HFFc6 (cell line): ENCODE data around the gene PPP2R5E. TPM values are rescaled to one million over a fixed set of nuclear protein-coding genes. Genes with fewer than 3 reads are reported as not detected.

Experiments
- DNase-seq: peaks from one replicate; pipeline ENCODE4 v3.0.0-alpha.2; 2018
- H3K27ac Mint-ChIP-seq: 2 replicates; pipeline ENCODE4 v1.8.0; 2020; ENCODE audit warnings: mild to moderate bottlenecking, mixed read lengths
- H3K27me3 Mint-ChIP-seq: 2 replicates; pipeline ENCODE4 v1.8.0; 2021; ENCODE audit warnings: mild to moderate bottlenecking, moderate library complexity, mixed read lengths; ENCODE audit not compliant: insufficient read depth
- H3K36me3 Mint-ChIP-seq: 2 replicates; pipeline ENCODE4 v1.8.0; 2021; ENCODE audit warnings: low read depth, mixed read lengths
- H3K4me1 Mint-ChIP-seq: 2 replicates; pipeline ENCODE4 v1.8.0; 2020; ENCODE audit warnings: low read depth, mixed read lengths
- H3K4me3 Mint-ChIP-seq: 2 replicates; pipeline ENCODE4 v1.8.0; 2020; ENCODE audit warnings: mild to moderate bottlenecking, moderate library complexity, mixed read lengths
- H3K9me3 Mint-ChIP-seq: 2 replicates; pipeline ENCODE4 v1.8.0; 2020; ENCODE audit warnings: mild to moderate bottlenecking, mixed read lengths
- CTCF ChIP-seq: fragments of 200-600 bp; sonication (generic); IDR thresholded peaks from 2 replicates; pipeline ENCODE4 v1.5.0; 2021; ENCODE audit warnings: antibody characterized with exemption, mild to moderate bottlenecking
- total RNA-seq, 6 experiments: library from RNA; stranded (reverse); fragmentation: NEBNext Ultra II Directional; extraction: Animal tissue kit (Norgen Biotek cat#: 25700); gene quantifications; 2 replicates in 1 of 6; 3 replicates in 5 of 6; pipeline ENCODE4 v1.2.3, GENCODE V29; 2021

The PPP2R5E gene
- total RNA-seq, 6 experiments from 2014 or later: 50.1 to 56.8 (median 54.3) TPM

DNA sequence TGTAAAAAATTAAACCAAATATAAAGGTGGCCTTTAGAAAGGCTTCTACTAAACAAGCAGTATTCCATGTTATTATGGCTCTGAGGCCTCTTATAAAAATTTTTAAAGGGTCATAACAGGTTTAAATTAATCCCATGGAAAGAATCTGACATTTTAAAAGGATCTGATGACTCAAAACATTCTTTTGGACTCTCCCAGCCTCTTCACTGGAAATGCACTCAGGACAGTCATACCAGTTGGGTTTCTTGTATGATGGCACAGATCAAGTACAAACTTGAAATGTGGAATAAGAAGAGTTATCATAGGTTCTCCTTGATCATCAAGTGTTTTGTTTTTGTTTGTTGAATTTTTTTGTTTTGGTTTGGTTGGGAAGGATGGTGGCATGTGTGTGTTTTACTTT lies 50.8 kb downstream of the PPP2R5E start:
- Mint-ChIP-seq H3K4me1 (peaks cover 45% of the 10 kb centered on the region), H3K9me3 (no peaks in the 10 kb centered on the region), H3K27ac (peak overlapping the region; percentile 88), H3K27me3 (no peaks in the 10 kb centered on the region), H3K36me3 (no peaks in the 10 kb centered on the region), H3K4me3 (peak overlapping the region; percentile 46)
- TF ChIP-seq CTCF: no peak
- DNase-seq: peak; percentile 79

- DNase-seq: no peak
- H3K4me1 Mint-ChIP-seq: peaks cover 49% of the 10 kb centered on the region
- no peaks in the 10 kb centered on the region for H3K27me3 Mint-ChIP-seq
- H3K27ac Mint-ChIP-seq: no peak overlapping the region
- H3K4me3 Mint-ChIP-seq: no peak overlapping the region
- H3K9me3 Mint-ChIP-seq: no peaks in the 10 kb centered on the region
- H3K36me3 Mint-ChIP-seq: no peaks in the 10 kb centered on the region
- no peak for TF ChIP-seq CTCF
Measured at GRCh38 chr14:63487724-63488123, 55.5 kb downstream of the PPP2R5E start.

DNA sequence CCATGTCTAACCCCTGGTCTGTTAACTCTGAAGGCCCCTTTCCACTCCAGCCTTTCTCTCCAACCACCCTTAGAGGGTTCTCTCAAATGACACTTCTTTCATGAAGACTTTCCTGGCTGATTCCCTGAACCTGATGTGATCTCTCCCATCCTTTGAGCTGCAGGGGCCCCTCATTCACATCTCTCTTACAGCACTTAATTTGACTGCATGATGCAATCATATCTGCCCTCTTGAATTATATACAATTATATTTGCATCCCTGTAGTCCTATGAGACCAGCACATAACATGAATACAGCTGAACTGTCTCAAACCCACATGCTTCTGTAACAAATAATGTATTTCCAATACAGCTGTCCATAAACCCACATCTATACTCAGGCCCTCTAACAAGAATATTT lies 56.4 kb downstream of the PPP2R5E start:
- no peaks in the 10 kb centered on the region for H3K27me3 Mint-ChIP-seq
- DNase-seq: no peak
- H3K9me3 Mint-ChIP-seq: no peaks in the 10 kb centered on the region
- TF ChIP-seq CTCF: no peak
- no peaks in the 10 kb centered on the region for H3K36me3 Mint-ChIP-seq
- peaks cover 48% of the 10 kb centered on the region for H3K4me1 Mint-ChIP-seq
- no peak overlapping the region for H3K4me3 Mint-ChIP-seq
- peak overlapping the region; percentile 3; the same call in 1 of the 2 replicates for H3K27ac Mint-ChIP-seq

DNA sequence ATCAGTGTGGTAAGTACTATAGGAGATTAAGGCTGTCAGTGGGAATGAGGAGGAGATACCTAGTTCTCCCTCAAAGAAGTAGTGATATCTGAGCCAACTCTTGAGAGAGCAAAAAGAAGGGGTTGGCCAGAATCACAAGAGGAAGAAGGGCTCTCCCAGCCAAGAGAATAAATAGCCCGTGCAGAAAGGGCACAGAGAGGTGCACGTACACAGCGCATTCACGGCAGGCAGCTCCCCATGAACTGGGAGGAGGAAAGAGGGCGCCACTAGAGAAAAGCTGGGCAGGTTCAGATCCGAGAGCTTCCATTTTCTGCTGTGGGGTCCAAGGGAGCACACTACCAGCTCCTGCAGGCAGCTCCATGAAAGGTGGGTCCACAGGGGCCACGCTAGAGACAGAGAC lies 59.9 kb downstream of the PPP2R5E start:
- TF ChIP-seq CTCF: no peak
- peaks cover 39% of the 10 kb centered on the region for H3K4me1 Mint-ChIP-seq
- no peaks in the 10 kb centered on the region for H3K9me3 Mint-ChIP-seq
- no peak overlapping the region for H3K4me3 Mint-ChIP-seq
- DNase-seq: no peak
- H3K27me3 Mint-ChIP-seq: no peaks in the 10 kb centered on the region
- H3K27ac Mint-ChIP-seq: peak overlapping the region; percentile 38
- no peaks in the 10 kb centered on the region for H3K36me3 Mint-ChIP-seq

- DNase-seq: no peak
- H3K9me3 Mint-ChIP-seq: no peaks in the 10 kb centered on the region
- no peak overlapping the region for H3K27ac Mint-ChIP-seq
- no peaks in the 10 kb centered on the region for H3K27me3 Mint-ChIP-seq
- no peaks in the 10 kb centered on the region for H3K36me3 Mint-ChIP-seq
- H3K4me1 Mint-ChIP-seq: peaks cover 39% of the 10 kb centered on the region
- no peak overlapping the region for H3K4me3 Mint-ChIP-seq
- TF ChIP-seq CTCF: no peak
Measured at GRCh38 chr14:63480599-63480998, 62.6 kb downstream of the PPP2R5E start.

- no peak for DNase-seq
- H3K27me3 Mint-ChIP-seq: no peaks in the 10 kb centered on the region
- no peaks in the 10 kb centered on the region for H3K36me3 Mint-ChIP-seq
- no peak for TF ChIP-seq CTCF
- no peak overlapping the region for H3K4me3 Mint-ChIP-seq
- no peak overlapping the region for H3K27ac Mint-ChIP-seq
- peaks cover 28% of the 10 kb centered on the region for H3K4me1 Mint-ChIP-seq
- H3K9me3 Mint-ChIP-seq: no peaks in the 10 kb centered on the region
Measured at GRCh38 chr14:63478437-63478852, 64.7 kb downstream of the PPP2R5E start.
